Measurements from ENCODE around the gene IL16.

IL16 gene

DNA sequence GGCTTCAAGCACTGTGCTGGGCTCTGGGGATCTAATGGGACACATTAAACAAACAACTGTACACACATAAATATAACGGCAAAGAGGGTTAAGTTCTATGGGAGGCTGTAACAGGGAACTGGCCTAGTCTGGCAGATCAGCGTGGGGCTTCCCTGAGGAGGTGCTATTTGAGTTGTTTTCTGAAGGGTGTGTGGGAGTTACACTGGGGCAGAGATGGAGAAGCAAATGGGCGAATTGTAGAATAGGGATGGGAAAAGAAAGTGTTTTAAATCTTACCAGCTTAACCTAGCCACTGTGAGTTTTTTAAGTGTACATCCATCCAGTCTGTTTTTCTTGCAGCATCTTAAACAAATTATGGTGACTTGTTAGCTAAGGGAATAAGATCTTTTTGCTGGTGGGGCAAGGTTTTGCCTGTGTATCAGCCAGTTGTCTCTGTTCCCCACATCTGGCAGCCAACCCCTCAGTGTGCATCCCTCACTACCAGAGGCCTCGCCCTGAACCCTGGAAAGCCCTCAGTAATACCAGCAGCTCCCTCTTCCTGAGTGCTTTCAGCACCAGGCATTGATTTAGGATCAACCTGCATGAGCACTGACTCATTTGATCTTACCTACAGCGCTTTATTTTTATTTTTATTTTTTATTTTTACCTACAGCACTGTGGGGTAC, 10.9 kb upstream of the IL16 start:
- DNase-seq: no peak
- TF ChIP-seq, protein P1, sequence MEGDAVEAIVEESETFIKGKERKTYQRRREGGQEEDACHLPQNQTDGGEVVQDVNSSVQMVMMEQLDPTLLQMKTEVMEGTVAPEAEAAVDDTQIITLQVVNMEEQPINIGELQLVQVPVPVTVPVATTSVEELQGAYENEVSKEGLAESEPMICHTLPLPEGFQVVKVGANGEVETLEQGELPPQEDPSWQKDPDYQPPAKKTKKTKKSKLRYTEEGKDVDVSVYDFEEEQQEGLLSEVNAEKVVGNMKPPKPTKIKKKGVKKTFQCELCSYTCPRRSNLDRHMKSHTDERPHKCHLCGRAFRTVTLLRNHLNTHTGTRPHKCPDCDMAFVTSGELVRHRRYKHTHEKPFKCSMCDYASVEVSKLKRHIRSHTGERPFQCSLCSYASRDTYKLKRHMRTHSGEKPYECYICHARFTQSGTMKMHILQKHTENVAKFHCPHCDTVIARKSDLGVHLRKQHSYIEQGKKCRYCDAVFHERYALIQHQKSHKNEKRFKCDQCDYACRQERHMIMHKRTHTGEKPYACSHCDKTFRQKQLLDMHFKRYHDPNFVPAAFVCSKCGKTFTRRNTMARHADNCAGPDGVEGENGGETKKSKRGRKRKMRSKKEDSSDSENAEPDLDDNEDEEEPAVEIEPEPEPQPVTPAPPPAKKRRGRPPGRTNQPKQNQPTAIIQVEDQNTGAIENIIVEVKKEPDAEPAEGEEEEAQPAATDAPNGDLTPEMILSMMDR (IDR thresholded peaks at IDR 0.05; ENCODE audit: low read depth, low read length): no peak
- Histone ChIP-seq H3K9me3 (no peaks in the 10 kb centered on the region), H3K4me3 (ENCODE audit: low read depth, low read length) (no peak overlapping the region), H3K27me3 (no peaks in the 10 kb centered on the region; the same call in 1 of the 2 replicates), H3K4me1 (no peaks in the 10 kb centered on the region), H3K36me3 (no peaks in the 10 kb centered on the region)

DNA sequence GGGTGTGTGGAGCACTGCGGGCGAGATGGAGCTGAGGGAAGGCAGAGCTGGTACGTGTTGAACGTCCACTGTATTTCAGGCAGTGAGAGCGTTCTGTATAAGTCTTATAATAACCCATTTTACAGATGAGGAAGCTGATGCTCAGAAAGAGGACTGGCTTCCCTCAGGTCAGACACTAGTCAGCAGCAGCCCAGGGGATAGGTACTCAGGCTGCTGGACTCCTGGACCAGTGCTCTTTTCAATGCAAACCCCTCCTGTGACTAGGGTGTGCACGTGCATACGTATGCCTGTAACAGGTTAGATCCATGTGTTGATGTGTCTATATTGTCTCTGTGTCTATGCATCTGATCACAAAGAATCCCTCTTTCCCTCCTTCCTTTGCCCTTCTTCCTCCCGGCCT, 8.3 kb upstream of the IL16 start:
- Histone ChIP-seq H3K36me3 (no peaks in the 10 kb centered on the region), H3K4me3 (ENCODE audit: low read depth, low read length) (no peak overlapping the region), H3K4me1 (no peaks in the 10 kb centered on the region), H3K9me3 (no peaks in the 10 kb centered on the region), H3K27me3 (0 out of 2 replicates have a peak, but pooled peaks cover 2% of the 10 kb centered on the region)
- TF ChIP-seq, protein P1 (IDR thresholded peaks at IDR 0.05; ENCODE audit: low read depth, low read length): no peak
- no peak for DNase-seq

DNA sequence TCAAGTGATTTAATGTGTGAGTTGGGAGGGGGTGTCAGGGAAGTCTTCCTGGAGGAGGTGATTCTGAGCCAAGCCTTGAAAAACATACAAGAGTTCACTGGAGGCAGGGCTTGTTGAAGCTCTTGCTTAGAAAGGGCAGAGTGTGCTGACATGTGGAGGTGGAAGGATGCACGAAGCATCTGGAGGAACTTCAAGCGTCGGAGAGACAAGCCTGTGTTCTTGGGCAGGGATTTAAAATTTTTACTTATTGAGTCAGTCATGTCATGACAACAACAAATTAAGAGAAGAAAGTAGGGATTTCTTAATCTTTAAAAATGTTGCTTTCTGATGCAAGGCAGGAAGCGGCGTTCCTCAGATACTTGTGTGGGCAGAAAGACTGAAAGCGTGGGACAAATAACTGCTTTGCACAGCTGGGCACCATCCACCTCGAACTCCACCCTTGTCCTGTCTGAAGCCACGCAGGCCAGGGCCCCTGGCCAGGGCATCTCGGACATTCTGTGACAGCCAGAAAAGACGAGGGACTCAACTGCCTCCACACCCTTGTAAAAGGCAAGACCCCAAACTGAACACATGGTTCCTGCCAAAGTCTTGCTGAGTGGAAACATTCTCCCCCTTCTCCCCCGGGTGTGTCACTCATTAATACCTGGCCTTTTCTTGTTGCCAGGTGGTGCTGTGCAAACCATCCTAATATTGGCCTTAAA, 6.9 kb upstream of the IL16 start:
- 0 out of 2 replicates have a peak, but pooled peaks cover 2% of the 10 kb centered on the region for H3K27me3 ChIP-seq
- no peaks in the 10 kb centered on the region for H3K9me3 ChIP-seq
- no peaks in the 10 kb centered on the region for H3K4me1 ChIP-seq
- DNase-seq: no peak
- no peaks in the 10 kb centered on the region for H3K36me3 ChIP-seq
- H3K4me3 ChIP-seq (ENCODE audit: low read depth, low read length): no peak overlapping the region
- TF ChIP-seq, protein P1 (IDR thresholded peaks at IDR 0.05; ENCODE audit: low read depth, low read length): no peak

DNA sequence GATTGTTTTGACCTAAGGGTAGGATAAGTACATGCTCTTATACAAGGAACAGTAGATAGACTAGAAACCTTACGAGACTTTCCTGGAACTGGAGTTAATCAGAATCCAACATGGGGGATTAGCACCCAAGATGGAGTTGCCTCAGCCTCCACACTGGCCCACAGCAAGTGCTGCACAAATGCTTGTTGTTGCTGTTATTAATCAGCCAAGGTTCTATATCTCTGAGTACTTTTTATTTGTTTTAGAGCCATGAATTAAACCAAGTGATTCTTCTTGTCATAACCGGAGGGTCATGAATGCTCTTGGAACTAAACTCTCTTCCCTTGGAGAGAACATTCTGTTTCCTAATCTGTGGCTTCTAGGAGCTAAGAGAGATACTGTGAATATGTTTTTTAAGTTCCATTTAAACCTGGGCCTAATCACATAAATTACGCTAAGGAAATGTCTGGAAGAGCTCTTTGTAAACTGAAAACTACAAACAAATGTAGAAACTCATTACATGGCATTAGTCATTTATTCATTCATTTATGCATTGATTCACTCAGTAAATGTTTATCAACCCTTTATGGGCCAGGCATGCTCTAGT, 5.7 kb upstream of the IL16 start:
- Histone ChIP-seq H3K4me1 (no peaks in the 10 kb centered on the region), H3K9me3 (no peaks in the 10 kb centered on the region), H3K4me3 (ENCODE audit: low read depth, low read length) (no peak overlapping the region), H3K27me3 (peaks cover 5% of the 10 kb centered on the region; the same call in 1 of the 2 replicates), H3K36me3 (no peaks in the 10 kb centered on the region)
- TF ChIP-seq, protein P1 (IDR thresholded peaks at IDR 0.05; ENCODE audit: low read depth, low read length): no peak
- no peak for DNase-seq

DNA sequence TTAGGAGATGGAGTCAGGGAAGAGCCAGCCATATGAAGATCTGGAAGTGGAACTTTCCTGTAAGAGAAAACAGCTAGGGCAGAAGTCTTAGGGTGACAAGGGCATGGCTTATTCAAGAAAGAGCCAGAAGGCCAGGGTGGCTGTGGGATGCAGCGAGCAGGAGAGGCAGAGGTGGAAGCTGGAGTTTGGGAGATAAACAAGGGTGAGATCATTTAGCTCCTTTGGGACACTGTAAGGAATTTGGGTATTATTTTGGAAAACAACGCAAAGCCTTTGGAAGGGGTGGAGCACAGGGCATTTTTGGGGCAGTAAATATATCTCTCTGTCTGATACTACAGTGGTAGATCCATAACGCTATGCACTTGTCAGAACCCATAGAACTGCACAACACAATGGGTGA, 5.0 kb upstream of the IL16 start:
- no peaks in the 10 kb centered on the region for H3K4me1 ChIP-seq
- H3K36me3 ChIP-seq: no peaks in the 10 kb centered on the region
- no peak for DNase-seq
- no peaks in the 10 kb centered on the region for H3K9me3 ChIP-seq
- TF ChIP-seq, protein P1 (IDR thresholded peaks at IDR 0.05; ENCODE audit: low read depth, low read length): no peak
- H3K27me3 ChIP-seq: peaks cover 5% of the 10 kb centered on the region; the same call in 1 of the 2 replicates
- H3K4me3 ChIP-seq (ENCODE audit: low read depth, low read length): no peak overlapping the region

DNA sequence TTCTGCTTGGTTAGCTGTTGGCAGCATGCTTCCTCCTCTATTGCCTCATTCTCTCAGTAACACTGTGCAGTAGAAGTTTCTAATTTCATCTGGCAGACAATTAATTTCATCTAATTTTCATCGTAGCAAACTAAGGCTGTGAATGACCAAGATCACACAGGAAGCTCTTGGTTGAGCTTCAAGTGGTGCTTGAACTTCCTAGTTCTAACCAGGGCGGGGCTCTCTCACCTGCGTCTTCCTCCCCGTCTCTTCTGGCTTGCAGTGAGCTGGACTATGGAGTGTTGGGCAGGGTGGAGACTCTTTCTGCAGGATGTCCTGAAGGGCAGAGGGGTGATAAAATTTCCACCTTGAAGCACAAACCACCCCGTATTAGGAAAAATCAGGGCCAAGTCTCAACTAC, 2.0 kb upstream of the IL16 start:
- H3K27me3 ChIP-seq: peaks cover 5% of the 10 kb centered on the region; the same call in 1 of the 2 replicates
- no peak for DNase-seq
- TF ChIP-seq, protein P1 (IDR thresholded peaks at IDR 0.05; ENCODE audit: low read depth, low read length): no peak
- no peaks in the 10 kb centered on the region for H3K9me3 ChIP-seq
- no peaks in the 10 kb centered on the region for H3K36me3 ChIP-seq
- no peak overlapping the region for H3K4me3 ChIP-seq (ENCODE audit: low read depth, low read length)
- no peaks in the 10 kb centered on the region for H3K4me1 ChIP-seq
